GM19455 (cell line): ENCODE data around the gene ZFP57.

ENCODE experiments used
- ATAC-seq: cut with Tn5 transposase; IDR thresholded peaks from one replicate; pipeline ENCODE4 v1.9.1; 2021; ENCODE audit not compliant: unreplicated experiment

The ZFP57 gene

GRCh38 chr6:29656157-29656556 is 24.8 kb downstream of the ZFP57 start:
- ATAC-seq: no peak

- ATAC-seq: no peak
These were observed 25.3 kb downstream of the ZFP57 start for GRCh38 chr6:29655658-29656057.

GRCh38 chr6:29653452-29654038 is 27.4 kb downstream of the ZFP57 start:
- no peak for ATAC-seq

GRCh38 chr6:29652198-29652584 is 28.8 kb downstream of the ZFP57 start:
- no peak for ATAC-seq

- ATAC-seq: no peak
These were observed 29.3 kb downstream of the ZFP57 start for GRCh38 chr6:29651413-29652197.

- ATAC-seq: peak; percentile 98
These were observed 31.0 kb downstream of the ZFP57 start for GRCh38 chr6:29649701-29650673.

- no peak for ATAC-seq
These were observed 32.9 kb downstream of the ZFP57 start for GRCh38 chr6:29647927-29648642.

GRCh38 chr6:29641430-29642148 is 39.4 kb downstream of the ZFP57 start:
- ATAC-seq: no peak

- ATAC-seq: no peak
These were observed 43.7 kb downstream of the ZFP57 start for GRCh38 chr6:29637247-29637646.

GRCh38 chr6:29633534-29633905 is 47.4 kb downstream of the ZFP57 start:
- no peak for ATAC-seq

GRCh38 chr6:29632789-29633533 is 48.0 kb downstream of the ZFP57 start, which contains the start of gene GABBR1:
TSS of gene GABBR1 (minus strand) at chr6:29633183. CDS start at chr6:29632385, 798 bp downstream.
- peak; percentile 68 for ATAC-seq

GRCh38 chr6:29631860-29632731 is 48.9 kb downstream of the ZFP57 start:
- peak; percentile 40 for ATAC-seq

- ATAC-seq: no peak
These were observed 49.6 kb downstream of the ZFP57 start for GRCh38 chr6:29631209-29631810.

GRCh38 chr6:29630315-29630714 is 50.6 kb downstream of the ZFP57 start:
- ATAC-seq: no peak

- ATAC-seq: no peak
These were observed 51.4 kb downstream of the ZFP57 start for GRCh38 chr6:29629571-29629970.

GRCh38 chr6:29628419-29629281 is 52.3 kb downstream of the ZFP57 start:
- no peak for ATAC-seq

- no peak for ATAC-seq
These were observed 53.1 kb downstream of the ZFP57 start for GRCh38 chr6:29627755-29628418.
